Activated naive CD8-positive, alpha-beta T cell treated with anti-CD3 and anti-CD28 coated beads for 36 hours (primary cell): ENCODE data around the gene VN1R5. TPM values are rescaled to one million over a fixed set of nuclear protein-coding genes. Genes with fewer than 3 reads are reported as not detected.
A peak's percentile ranks its signal among the peaks of the same experiment; 100 is the strongest.
"Not testable (repeated sequence)": the region's sequence is repeated elsewhere in the genome, so short reads cannot be mapped to it uniquely, and the experiment has no call there.

Source experiments
- DNase-seq: peaks from one replicate; pipeline ENCODE4 v3.0.0; 2021
- H3K27ac Mint-ChIP-seq: one replicate; pipeline ENCODE4 v1.8.0; 2022; ENCODE audit warnings: mild to moderate bottlenecking, moderate library complexity, mixed read lengths
- H3K27me3 Mint-ChIP-seq: one replicate; pipeline ENCODE4 v1.8.0; 2022; ENCODE audit warnings: mild to moderate bottlenecking, mixed read lengths
- H3K36me3 Mint-ChIP-seq: one replicate; pipeline ENCODE4 v1.8.0; 2021; ENCODE audit warnings: mild to moderate bottlenecking, mixed read lengths
- H3K4me1 Mint-ChIP-seq: one replicate; pipeline ENCODE4 v1.8.0; 2021; ENCODE audit warnings: mixed read lengths
- H3K4me3 Mint-ChIP-seq: one replicate; pipeline ENCODE4 v1.8.0; 2022; ENCODE audit warnings: mild to moderate bottlenecking, moderate library complexity, mixed read lengths
- H3K9me3 Mint-ChIP-seq: one replicate; pipeline ENCODE4 v1.8.0; 2022; ENCODE audit warnings: mixed read lengths
- total RNA-seq, 2 experiments: library from RNA; stranded (reverse); gene quantifications; one replicate each; pipeline ENCODE4 v1.2.3, GENCODE V29; 2021

Gene VN1R5
- not detected for total RNA-seq

GRCh38 chr1:247255772-247256171 lies at the start of gene VN1R5:
VN1R5 (plus strand) TSS chr1:247256072.
- not testable (repeated sequence) for H3K36me3 Mint-ChIP-seq, DNase-seq, H3K4me1 Mint-ChIP-seq, H3K27me3 Mint-ChIP-seq, H3K4me3 Mint-ChIP-seq, H3K27ac Mint-ChIP-seq
- H3K9me3 Mint-ChIP-seq: peaks cover 14% of the 10 kb centered on the region

- peaks cover 15% of the 10 kb centered on the region for H3K9me3 Mint-ChIP-seq
- H3K4me1 Mint-ChIP-seq: peaks cover 42% of the 10 kb centered on the region
- H3K27me3 Mint-ChIP-seq: no peaks in the 10 kb centered on the region
- no peak for DNase-seq
- peak overlapping the region; percentile 90 for H3K4me3 Mint-ChIP-seq
- peaks cover 52% of the 10 kb centered on the region for H3K36me3 Mint-ChIP-seq
- peak overlapping the region; percentile 89 for H3K27ac Mint-ChIP-seq
Observed at GRCh38 chr1:247209396-247209795, 46.5 kb upstream of the VN1R5 start.

GRCh38 chr1:247210062-247210375 lies 45.9 kb upstream of the VN1R5 start:
- no peak for DNase-seq
- Mint-ChIP-seq H3K36me3 (peaks cover 47% of the 10 kb centered on the region), H3K4me3 (peak overlapping the region; percentile 90), H3K4me1 (peaks cover 42% of the 10 kb centered on the region), H3K27ac (peak overlapping the region; percentile 89), H3K9me3 (peaks cover 15% of the 10 kb centered on the region), H3K27me3 (no peaks in the 10 kb centered on the region)

GRCh38 chr1:247210376-247211117 lies 45.3 kb upstream of the VN1R5 start:
- H3K36me3 Mint-ChIP-seq: peaks cover 43% of the 10 kb centered on the region
- H3K27ac Mint-ChIP-seq: peak overlapping the region; percentile 89
- peaks cover 42% of the 10 kb centered on the region for H3K4me1 Mint-ChIP-seq
- H3K4me3 Mint-ChIP-seq: peak overlapping the region; percentile 90
- peaks cover 15% of the 10 kb centered on the region for H3K9me3 Mint-ChIP-seq
- peak; percentile 96 for DNase-seq
- H3K27me3 Mint-ChIP-seq: no peaks in the 10 kb centered on the region

- Mint-ChIP-seq H3K9me3 (peaks cover 10% of the 10 kb centered on the region), H3K4me3 (peak overlapping the region; percentile 40), H3K4me1 (peaks cover 42% of the 10 kb centered on the region), H3K36me3 (peaks cover 35% of the 10 kb centered on the region), H3K27me3 (no peaks in the 10 kb centered on the region), H3K27ac (no peak overlapping the region)
- no peak for DNase-seq
Observed at GRCh38 chr1:247211339-247211738, 44.5 kb upstream of the VN1R5 start.

- Mint-ChIP-seq H3K9me3 (peaks cover 10% of the 10 kb centered on the region), H3K4me1 (peaks cover 42% of the 10 kb centered on the region), H3K27me3 (no peaks in the 10 kb centered on the region), H3K27ac (no peak overlapping the region), H3K36me3 (peaks cover 29% of the 10 kb centered on the region), H3K4me3 (no peak overlapping the region)
- no peak for DNase-seq
Observed at GRCh38 chr1:247212012-247212411, 43.9 kb upstream of the VN1R5 start.

- H3K27me3 Mint-ChIP-seq: no peaks in the 10 kb centered on the region
- H3K4me3 Mint-ChIP-seq: no peak overlapping the region
- H3K9me3 Mint-ChIP-seq: peaks cover 3% of the 10 kb centered on the region
- no peak overlapping the region for H3K27ac Mint-ChIP-seq
- H3K4me1 Mint-ChIP-seq: peaks cover 35% of the 10 kb centered on the region
- H3K36me3 Mint-ChIP-seq: peaks cover 19% of the 10 kb centered on the region
- no peak for DNase-seq
Observed at GRCh38 chr1:247212627-247213617, 43.0 kb upstream of the VN1R5 start.

GRCh38 chr1:247216261-247216660 lies 39.6 kb upstream of the VN1R5 start:
- no peak overlapping the region for H3K4me3 Mint-ChIP-seq
- no peak for DNase-seq
- no peak overlapping the region for H3K27ac Mint-ChIP-seq
- no peaks in the 10 kb centered on the region for H3K27me3 Mint-ChIP-seq
- H3K4me1 Mint-ChIP-seq: peaks cover 15% of the 10 kb centered on the region
- no peaks in the 10 kb centered on the region for H3K36me3 Mint-ChIP-seq
- no peaks in the 10 kb centered on the region for H3K9me3 Mint-ChIP-seq

GRCh38 chr1:247218121-247218651 lies 37.7 kb upstream of the VN1R5 start:
- Mint-ChIP-seq H3K27ac (no peak overlapping the region), H3K27me3 (no peaks in the 10 kb centered on the region), H3K36me3 (peaks cover 3% of the 10 kb centered on the region), H3K4me1 (peaks cover 6% of the 10 kb centered on the region), H3K4me3 (no peak overlapping the region), H3K9me3 (peaks cover 2% of the 10 kb centered on the region)
- no peak for DNase-seq

GRCh38 chr1:247220280-247220679 lies 35.6 kb upstream of the VN1R5 start:
- Mint-ChIP-seq H3K9me3 (peaks cover 13% of the 10 kb centered on the region), H3K36me3 (peaks cover 12% of the 10 kb centered on the region)
- not testable (repeated sequence) for H3K4me3 Mint-ChIP-seq, H3K27ac Mint-ChIP-seq, H3K27me3 Mint-ChIP-seq, H3K4me1 Mint-ChIP-seq, DNase-seq

GRCh38 chr1:247222840-247223239 lies 33.0 kb upstream of the VN1R5 start:
- Mint-ChIP-seq H3K9me3 (peaks cover 13% of the 10 kb centered on the region), H3K4me3 (no peak overlapping the region), H3K27ac (no peak overlapping the region), H3K4me1 (no peaks in the 10 kb centered on the region), H3K27me3 (no peaks in the 10 kb centered on the region), H3K36me3 (peaks cover 14% of the 10 kb centered on the region)
- no peak for DNase-seq

GRCh38 chr1:247224822-247225221 lies 31.1 kb upstream of the VN1R5 start:
- peaks cover 17% of the 10 kb centered on the region for H3K36me3 Mint-ChIP-seq
- no peaks in the 10 kb centered on the region for H3K27me3 Mint-ChIP-seq
- DNase-seq: no peak
- H3K27ac Mint-ChIP-seq: no peak overlapping the region
- peaks cover 23% of the 10 kb centered on the region for H3K9me3 Mint-ChIP-seq
- H3K4me1 Mint-ChIP-seq: no peaks in the 10 kb centered on the region
- H3K4me3 Mint-ChIP-seq: no peak overlapping the region

- no peak overlapping the region for H3K27ac Mint-ChIP-seq
- no peak for DNase-seq
- no peaks in the 10 kb centered on the region for H3K4me1 Mint-ChIP-seq
- H3K27me3 Mint-ChIP-seq: no peaks in the 10 kb centered on the region
- H3K4me3 Mint-ChIP-seq: no peak overlapping the region
- H3K36me3 Mint-ChIP-seq: peaks cover 14% of the 10 kb centered on the region
- peaks cover 22% of the 10 kb centered on the region for H3K9me3 Mint-ChIP-seq
Observed at GRCh38 chr1:247228133-247228532, 27.7 kb upstream of the VN1R5 start.

GRCh38 chr1:247241691-247242090 lies 14.2 kb upstream of the VN1R5 start:
- H3K36me3 Mint-ChIP-seq: peaks cover 3% of the 10 kb centered on the region
- no peak for DNase-seq
- peaks cover 17% of the 10 kb centered on the region for H3K9me3 Mint-ChIP-seq
- H3K4me1 Mint-ChIP-seq: no peaks in the 10 kb centered on the region
- H3K4me3 Mint-ChIP-seq: no peak overlapping the region
- H3K27me3 Mint-ChIP-seq: no peaks in the 10 kb centered on the region
- H3K27ac Mint-ChIP-seq: no peak overlapping the region

GRCh38 chr1:247243524-247244137 lies 12.2 kb upstream of the VN1R5 start:
- H3K9me3 Mint-ChIP-seq: peaks cover 24% of the 10 kb centered on the region
- H3K4me1 Mint-ChIP-seq: no peaks in the 10 kb centered on the region

More at GRCh38 chr1:247243524-247244137, 12.2 kb upstream of the VN1R5 start:
- H3K27me3 Mint-ChIP-seq: no peaks in the 10 kb centered on the region
- H3K27ac Mint-ChIP-seq: no peak overlapping the region
- DNase-seq: no peak
- peaks cover 8% of the 10 kb centered on the region for H3K36me3 Mint-ChIP-seq
- H3K4me3 Mint-ChIP-seq: no peak overlapping the region
